Left renal pelvis (tissue), 4 donors: ENCODE results near the gene GLIPR2. TPM values are rescaled to one million over a fixed set of nuclear protein-coding genes. Genes with fewer than 3 reads are reported as not detected.

ENCODE experiments used
- DNase-seq, 4 donors: peaks; one replicate each; pipeline ENCODE4 v3.0.0-alpha.2; 2013; ENCODE audit warnings: low read depth in 4 of 4, low spot score in 3 of 4
- polyA plus RNA-seq, 4 donors: library from polyadenylated mRNA; unstranded; fragments of 120-200 nt; gene quantifications; one replicate each; pipeline ENCODE4 v1.2.1, GENCODE V29; 2013; ENCODE audit not compliant: insufficient read length in 4 of 4

Gene GLIPR2
- polyA plus RNA-seq, 4 donors: 35.6 to 68.3 (median 46.0) TPM

DNA sequence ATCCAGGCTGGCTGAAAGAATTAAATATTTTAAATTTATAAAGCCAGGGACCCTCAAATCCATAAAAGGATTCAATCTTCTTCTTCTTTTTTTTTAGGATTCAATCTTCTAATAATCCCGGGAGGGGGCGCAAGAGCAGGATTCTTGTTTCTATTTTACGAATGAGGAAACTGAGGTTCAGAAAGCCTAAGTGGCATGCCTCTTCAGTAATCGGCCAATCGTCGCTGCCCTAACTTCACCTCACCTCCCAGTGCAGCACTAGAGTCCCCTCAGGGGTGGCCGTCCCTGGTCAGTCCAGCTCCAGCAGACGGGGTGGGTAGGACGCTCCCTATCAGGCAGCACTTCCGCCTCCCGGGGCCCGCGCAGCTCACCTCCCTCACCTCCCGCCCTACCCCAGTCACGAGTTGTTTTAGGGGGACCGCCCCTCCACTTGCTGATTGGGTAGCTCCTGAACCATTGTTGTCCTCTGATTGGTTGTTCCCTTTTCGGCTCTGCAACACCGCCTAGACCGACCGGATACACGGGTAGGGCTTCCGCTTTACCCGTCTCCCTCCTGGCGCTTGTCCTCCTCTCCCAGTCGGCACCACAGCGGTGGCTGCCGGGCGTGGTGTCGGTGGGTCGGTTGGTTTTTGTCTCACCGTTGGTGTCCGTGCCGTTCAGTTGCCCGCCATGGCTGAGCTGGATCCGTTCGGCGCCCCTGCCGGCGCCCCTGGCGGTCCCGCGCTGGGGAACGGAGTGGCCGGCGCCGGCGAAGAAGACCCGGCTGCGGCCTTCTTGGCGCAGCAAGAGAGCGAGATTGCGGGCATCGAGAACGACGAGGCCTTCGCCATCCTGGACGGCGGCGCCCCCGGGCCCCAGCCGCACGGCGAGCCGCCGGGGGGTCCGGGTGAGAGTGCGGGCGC is 54.1 kb downstream of the GLIPR2 start, which contains the start of gene CLTA:
TSS of gene CLTA (plus strand) at position 534 of the 902 bp plus-strand sequence. CDS start at position 670, 136 bp downstream.
- peak; percentile 94 to 98 (median 96) for DNase-seq

DNA sequence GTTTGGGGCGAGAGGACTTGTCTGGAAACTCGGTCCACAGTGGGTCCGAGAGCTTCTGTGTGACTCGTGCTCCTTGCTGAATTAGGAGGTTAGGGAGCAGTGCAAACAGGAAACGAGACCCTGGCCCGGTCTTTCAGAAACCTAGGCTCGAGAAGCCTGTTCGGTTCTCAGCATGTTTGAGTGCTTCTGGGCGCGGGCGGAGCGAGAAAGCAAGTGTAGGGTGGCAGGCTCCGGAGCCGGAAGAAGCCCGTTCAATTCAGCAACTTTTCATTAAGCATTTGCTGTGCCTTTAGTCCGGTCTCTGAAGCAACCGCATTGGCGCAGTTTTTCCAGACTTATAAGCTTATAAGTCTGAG is 54.7 kb downstream of the GLIPR2 start:
- DNase-seq: no peak

DNA sequence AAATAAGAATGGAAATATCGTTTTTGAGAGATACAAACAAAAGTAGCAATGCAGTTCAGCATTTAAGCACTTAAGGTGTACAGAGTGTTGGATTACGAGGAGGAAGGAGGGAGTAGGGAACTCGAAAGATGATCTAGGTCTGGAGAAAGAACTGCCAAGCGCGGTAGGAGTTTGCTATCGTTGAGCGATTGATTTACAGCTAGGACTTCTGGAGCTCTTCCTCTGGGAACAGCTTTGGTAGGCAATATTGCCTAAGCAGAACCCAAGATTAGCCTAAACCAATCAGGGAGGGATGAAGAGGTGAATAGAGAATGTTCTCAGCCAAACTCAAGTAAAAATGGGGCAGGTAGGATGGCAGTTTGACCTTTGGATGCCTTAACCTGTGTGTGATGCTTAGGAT is 55.2 kb downstream of the GLIPR2 start:
- no peak for DNase-seq

DNA sequence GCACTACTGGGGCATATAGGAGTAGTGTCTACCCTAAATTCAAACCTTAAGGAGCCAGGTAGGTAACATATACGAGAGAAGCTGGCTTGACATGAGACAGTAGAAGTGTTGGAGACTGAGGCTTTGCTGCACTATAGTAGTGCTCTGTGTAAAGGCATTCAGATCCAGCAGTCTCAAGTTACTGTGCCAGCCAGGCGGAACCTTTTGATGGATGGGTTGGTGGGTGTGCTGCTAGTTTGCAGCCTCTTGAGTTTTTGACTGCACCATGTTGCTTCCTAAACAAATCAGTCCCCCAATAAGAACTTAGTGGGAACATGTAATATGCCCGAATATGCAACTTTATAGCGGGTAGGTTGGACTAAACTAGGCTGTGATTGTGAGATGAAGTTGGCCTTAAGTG is 55.7 kb downstream of the GLIPR2 start:
- no peak for DNase-seq

DNA sequence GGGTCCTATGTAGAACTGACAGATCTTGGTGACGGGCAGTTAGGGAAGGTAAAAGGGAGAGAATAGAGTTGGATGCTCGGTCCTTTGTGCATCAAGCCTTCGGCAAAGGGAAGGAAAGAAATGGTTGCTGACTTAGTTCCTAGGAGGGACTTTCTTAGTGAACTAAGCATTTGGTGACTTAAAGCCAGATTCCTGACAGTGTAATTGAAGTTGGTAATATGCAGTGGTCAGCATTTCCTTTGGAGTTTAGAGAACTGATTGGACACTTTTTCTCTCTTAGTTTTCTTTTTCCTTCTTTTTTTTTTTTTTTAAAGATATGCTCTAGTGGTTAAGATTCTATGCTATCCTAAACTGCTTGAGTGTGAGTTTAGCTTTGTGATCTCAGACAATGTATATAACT is 56.5 kb downstream of the GLIPR2 start:
- no peak for DNase-seq

DNA sequence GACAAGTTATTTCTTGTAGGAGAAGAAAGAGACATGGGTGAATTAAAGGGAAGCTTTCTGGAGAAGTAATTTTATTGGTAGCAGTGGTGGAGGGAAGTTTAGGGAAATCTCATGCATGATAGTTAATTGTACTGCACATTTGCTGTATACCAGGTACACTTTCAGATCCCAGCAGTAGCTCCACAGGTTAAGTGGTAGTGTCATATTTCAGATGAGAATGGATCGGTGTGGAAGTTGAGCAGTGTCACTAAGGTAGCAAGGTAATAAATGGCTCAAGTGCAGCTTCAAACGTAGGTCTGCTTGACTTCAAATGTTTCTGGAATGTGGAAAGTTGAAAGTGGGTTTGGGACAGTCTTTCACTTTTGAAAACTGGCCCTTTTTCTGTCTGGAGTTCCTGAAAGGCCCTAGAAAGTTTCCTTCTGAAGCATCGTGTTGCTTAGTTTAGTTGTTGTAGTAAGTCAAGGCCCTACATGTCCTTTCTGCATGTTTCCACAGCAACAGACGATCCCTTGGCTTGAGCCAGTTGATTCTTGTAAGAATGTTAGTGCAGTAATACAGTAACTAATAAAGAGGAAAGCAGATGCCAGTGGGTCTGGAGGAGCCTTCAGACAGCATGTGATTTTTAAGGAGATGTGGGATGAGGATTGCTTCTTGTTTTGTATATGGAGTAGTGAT is 57.9 kb downstream of the GLIPR2 start:
- no peak for DNase-seq

DNA sequence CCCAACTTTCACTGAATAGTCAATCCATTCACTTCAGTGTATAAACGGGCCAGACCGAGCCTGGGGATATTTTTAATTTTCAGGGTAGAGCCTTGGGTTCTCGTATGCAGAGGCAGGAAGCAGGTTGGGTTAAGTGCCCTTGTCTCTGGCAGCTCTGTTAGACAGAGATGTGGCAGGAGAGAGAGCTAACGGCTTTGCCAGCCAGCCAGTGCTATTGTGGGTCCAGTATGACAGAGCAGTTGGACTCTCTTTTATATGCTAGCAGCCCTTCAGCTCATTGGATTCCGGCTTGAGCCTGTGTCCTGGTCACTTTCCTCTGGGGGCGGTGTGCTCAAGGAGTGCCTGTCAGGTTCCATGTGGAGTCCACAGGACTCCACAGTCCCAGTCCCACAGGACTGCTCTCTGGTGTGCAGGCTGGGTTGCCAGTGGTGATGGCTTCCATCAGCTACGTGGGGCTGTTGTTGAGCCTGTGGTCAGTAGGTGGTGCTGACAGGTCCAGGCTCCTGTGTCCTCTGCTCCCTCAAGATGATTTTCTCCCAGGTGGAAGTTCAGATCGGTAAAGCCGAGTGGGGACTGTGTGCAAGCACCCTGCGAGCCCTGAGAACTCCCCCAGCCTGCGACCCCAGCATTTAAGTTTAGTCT is 68.5 kb downstream of the GLIPR2 start:
- DNase-seq: no peak

DNA sequence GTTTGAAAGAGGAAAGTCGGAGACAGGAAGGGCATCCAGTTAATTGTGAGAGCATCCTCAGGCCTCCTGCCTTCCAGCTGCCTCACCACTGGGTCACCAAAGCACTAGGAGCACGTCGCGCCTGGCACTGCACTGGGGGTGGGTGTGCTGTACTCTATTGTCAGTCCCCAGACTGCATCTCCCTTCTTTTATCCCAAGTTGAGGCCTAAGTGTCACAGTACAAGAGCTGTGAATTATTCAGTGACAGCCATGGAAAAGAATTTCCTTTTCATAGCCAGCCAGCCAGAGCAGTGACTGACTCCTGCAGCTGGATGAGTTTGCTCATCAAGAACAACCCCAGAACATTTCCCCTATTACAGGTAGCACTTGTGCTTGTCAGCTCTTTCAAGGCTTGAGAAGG is 70.5 kb downstream of the GLIPR2 start:
- no peak for DNase-seq

DNA sequence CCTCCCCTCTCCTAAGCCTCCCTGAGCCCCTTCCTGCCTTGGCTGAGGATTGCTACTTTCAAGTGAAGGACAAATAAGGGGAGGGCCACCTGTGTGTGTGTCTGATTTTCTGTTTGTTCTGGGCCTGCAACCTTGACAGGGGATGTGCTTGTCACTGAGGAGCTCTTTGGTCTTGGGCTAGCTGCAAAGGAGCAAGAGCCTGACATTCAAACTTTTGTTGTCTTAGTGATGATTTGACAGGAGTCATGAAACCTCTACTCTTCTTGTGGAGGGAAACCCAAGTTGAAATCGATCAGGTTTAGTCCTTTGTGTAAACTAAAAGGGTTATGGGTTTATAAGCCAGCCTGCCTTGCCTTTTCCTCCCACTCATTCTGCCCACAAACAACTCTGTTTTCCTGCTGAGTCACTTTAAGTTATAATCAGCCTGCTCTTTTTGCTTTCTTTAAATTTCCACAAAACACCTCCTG is 71.0 kb downstream of the GLIPR2 start:
- no peak for DNase-seq

DNA sequence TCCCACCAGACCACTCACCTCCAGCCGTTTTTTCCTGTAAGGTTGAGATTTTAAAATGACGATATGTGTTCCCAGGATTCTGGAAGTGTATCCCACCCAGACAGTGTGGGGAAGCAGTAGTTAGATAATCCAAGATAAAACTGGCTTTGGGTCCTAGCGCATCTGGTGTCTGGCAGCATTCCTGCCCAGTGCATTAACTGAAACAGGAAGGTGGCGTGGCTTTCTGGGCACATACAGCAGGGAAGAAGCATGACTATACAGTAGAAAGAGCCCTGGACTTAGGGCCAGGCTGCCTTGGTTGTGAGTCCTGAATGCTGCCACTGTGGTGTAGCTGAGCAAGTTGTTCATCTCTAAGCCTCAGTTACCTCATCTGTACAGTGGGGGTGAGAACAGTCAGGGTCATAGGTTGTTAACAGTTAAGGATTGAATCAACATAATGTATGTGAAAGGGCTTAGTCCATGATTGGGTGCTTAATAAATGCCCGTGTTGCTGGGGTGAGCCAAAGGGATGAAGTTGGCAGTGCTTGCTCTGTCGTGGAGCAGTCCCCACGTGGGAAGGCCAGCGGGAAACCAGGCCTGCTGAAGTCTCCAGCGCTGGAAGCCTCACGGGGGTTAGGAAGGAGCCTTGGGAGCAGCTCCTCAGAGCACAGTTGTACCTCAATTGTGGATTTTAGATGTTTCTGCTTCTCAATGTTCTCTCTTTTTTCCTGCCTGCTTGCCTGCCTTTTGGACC is 72.2 kb downstream of the GLIPR2 start:
- DNase-seq: no peak

DNA sequence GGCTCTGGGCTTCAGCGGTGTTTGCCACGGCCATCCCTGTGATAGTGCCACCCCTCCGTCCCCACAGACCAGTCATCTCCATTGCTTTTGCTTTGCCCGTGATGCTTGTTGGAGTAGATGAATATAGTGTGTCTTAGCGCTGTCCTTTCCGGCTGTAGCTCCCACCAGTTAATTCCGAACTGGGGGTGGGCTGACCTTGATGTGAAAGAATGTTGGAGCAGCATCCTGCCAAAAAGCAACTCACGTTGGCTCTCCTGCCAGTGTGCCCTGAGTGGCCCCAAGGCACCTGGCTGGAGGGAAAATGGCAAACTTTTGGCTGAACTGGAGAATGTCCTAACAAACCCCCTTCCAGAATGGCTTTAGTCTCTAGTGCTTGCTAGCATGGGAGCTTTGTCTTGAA is 74.2 kb downstream of the GLIPR2 start:
- no peak for DNase-seq

DNA sequence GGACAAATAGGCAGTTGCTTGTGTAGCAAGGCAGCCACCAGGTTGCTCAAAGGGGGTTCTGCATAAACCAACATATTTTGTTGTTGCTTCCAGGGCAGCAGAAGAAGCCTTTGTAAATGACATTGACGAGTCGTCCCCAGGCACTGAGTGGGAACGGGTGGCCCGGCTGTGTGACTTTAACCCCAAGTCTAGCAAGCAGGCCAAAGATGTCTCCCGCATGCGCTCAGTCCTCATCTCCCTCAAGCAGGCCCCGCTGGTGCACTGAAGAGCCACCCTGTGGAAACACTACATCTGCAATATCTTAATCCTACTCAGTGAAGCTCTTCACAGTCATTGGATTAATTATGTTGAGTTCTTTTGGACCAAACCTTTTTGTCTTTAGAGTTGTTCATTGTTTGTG is 75.0 kb downstream of the GLIPR2 start:
- DNase-seq: no peak

DNA sequence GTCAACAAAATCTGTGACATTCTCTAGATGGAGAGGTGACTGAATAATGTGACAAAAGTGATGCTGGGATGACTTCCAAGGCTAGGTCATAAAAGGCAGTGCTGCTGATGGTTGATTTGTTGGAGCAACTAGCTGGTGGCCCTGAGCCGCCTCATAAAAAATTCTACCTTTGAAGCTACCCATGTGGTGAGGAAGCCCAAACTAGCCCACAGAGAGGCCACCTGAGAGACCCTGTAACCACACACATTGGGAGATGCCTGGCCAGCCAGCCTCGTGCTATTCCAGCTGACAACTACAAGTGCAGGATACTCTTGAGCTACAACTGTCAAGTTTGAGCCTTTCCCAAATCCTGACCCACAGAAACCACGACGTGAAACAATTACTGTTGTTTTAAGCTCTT is 76.9 kb downstream of the GLIPR2 start:
- DNase-seq: no peak

Other genes starting within 250 kb of the GLIPR2 start
- gene HRCT1, start 230.5 kb upstream of the GLIPR2 start, polyA plus RNA-seq: 1 to 10 TPM in 1 of 4 donors, under 1 TPM in 2, not detected in 1; 0.21 to 3.3 (median 0.50) TPM
- gene SPAAR, start 227.2 kb upstream of the GLIPR2 start, polyA plus RNA-seq: 1 to 10 TPM in 3 of 4 donors, under 1 TPM in 1; 0.71 to 1.5 (median 1.3) TPM
- not detected for gene OR2S2, start 178.6 kb upstream of the GLIPR2 start, polyA plus RNA-seq
- gene RECK, start 99.8 kb upstream of the GLIPR2 start, polyA plus RNA-seq: 10 to 100 TPM; 26.6 to 66.7 (median 33.5) TPM
- under 1 TPM; 0.36 to 0.55 (median 0.50) TPM for gene CCIN, start 32.7 kb downstream of the GLIPR2 start, polyA plus RNA-seq
- 100 to 1,000 TPM; 189 to 285 (median 281) TPM for gene CLTA, start 54.2 kb downstream of the GLIPR2 start, polyA plus RNA-seq
- gene GNE, start 121.7 kb downstream of the GLIPR2 start, polyA plus RNA-seq: 10 to 100 TPM; 17.7 to 21.6 (median 20.5) TPM